Neural cell (in vitro differentiated cells): ENCODE results near the gene ZC3H12C. TPM values are rescaled to one million over a fixed set of nuclear protein-coding genes. Genes with fewer than 3 reads are reported as not detected.
"Not testable (repeated sequence)": the region's sequence is repeated elsewhere in the genome, so short reads cannot be mapped to it uniquely, and the experiment has no call there.

Source experiments
- H2AFZ ChIP-seq: fragments of 200-600, 300-800 bp; sonication (generic), shearing (Covaris generic); 2 replicates; pipeline ENCODE4 v1.6.0; 2014; ENCODE audit warnings: low read depth, mild to moderate bottlenecking, antibody characterized with exemption, low read length, moderate library complexity
- H3F3A ChIP-seq: fragments of 200-600 bp; shearing (Covaris generic); 2 replicates; pipeline ENCODE4 v1.6.1; 2016; ENCODE audit warnings: mild to moderate bottlenecking, moderate library complexity, mixed read lengths, antibody characterized with exemption, low read length; ENCODE audit not compliant: insufficient read depth, poor library complexity, severe bottlenecking
- H3K27ac ChIP-seq: fragments of 200-600, 300-800 bp; sonication (generic), shearing (Covaris generic); 2 replicates; pipeline ENCODE4 v1.5.1; 2014; ENCODE audit warnings: mild to moderate bottlenecking, low read length, moderate library complexity
- H3K27me3 ChIP-seq: fragments of 300-800, 200-600 bp; sonication (generic), shearing (Covaris generic); 2 replicates; pipeline ENCODE4 v1.6.0; 2014; ENCODE audit warnings: mild to moderate bottlenecking, low read depth, low read length, moderate library complexity; ENCODE audit not compliant: insufficient read depth
- H3K36me3 ChIP-seq: fragments of 300-800, 200-600 bp; sonication (generic), shearing (Covaris generic); 2 replicates; pipeline ENCODE4 v1.5.1; 2014; ENCODE audit warnings: mild to moderate bottlenecking, antibody characterized with exemption, low read length, moderate library complexity; ENCODE audit not compliant: insufficient read depth
- H3K4me2 ChIP-seq: fragments of 300-800, 200-600 bp; sonication (generic), shearing (Covaris generic); 2 replicates; pipeline ENCODE4 v1.6.0; 2014; ENCODE audit warnings: mild to moderate bottlenecking, low read length
- H3K4me3 ChIP-seq: fragments of 300-800, 200-600 bp; sonication (generic), shearing (Covaris generic); 2 replicates; pipeline ENCODE4 v1.5.1; 2014; ENCODE audit warnings: mild to moderate bottlenecking, low read length, moderate library complexity
- H3K79me2 ChIP-seq: fragments of 200-600 bp; shearing (Covaris generic); replicated peaks from 2 replicates; pipeline ENCODE4 v1.6.0; 2014; ENCODE audit warnings: mild to moderate bottlenecking, low read length, moderate library complexity; ENCODE audit not compliant: insufficient read depth
- H3K9ac ChIP-seq: fragments of 300-800, 200-600 bp; sonication (generic), shearing (Covaris generic); 2 replicates; pipeline ENCODE4 v1.6.1; 2016; ENCODE audit warnings: mild to moderate bottlenecking, low read length, mixed read lengths
- H3K9me2 ChIP-seq: fragments of 200-600 bp; shearing (Covaris generic); 2 replicates; pipeline ENCODE4 v1.6.1; 2016; ENCODE audit warnings: mild to moderate bottlenecking, low read length, mixed read lengths; ENCODE audit not compliant: insufficient read depth
- H3K9me3 ChIP-seq: fragments of 200-600, 300-800 bp; sonication (generic), shearing (Covaris generic); 2 replicates; pipeline ENCODE4 v1.6.1; 2016; ENCODE audit warnings: mild to moderate bottlenecking, mixed run types, low read length, moderate library complexity, mixed read lengths
- H4K20me1 ChIP-seq: fragments of 200-600 bp; shearing (Covaris generic); 2 replicates; pipeline ENCODE4 v1.6.1; 2016; ENCODE audit warnings: mild to moderate bottlenecking, mixed run types; ENCODE audit not compliant: insufficient read depth
- CTCF ChIP-seq: fragments of 450-650 bp; IDR thresholded peaks from 2 replicates; pipeline ENCODE4 v1.5.1; 2014; ENCODE audit warnings: antibody characterized with exemption, mild to moderate bottlenecking, moderate library complexity; ENCODE audit not compliant: poor library complexity, severe bottlenecking
- EP300 ChIP-seq: fragments of 450-650 bp; conservative IDR thresholded peaks from 2 replicates; pipeline ENCODE4 v1.6.1; 2014; ENCODE audit warnings: antibody characterized with exemption, mild to moderate bottlenecking, moderate library complexity; ENCODE audit not compliant: poor library complexity, severe bottlenecking
- EZH2 ChIP-seq: fragments of 200-600, 300-800 bp; shearing (Covaris generic), sonication (generic); IDR thresholded peaks from 2 replicates; pipeline ENCODE4 v1.6.1; 2014; ENCODE audit warnings: antibody characterized with exemption, low read length, borderline replicate concordance, mild to moderate bottlenecking; ENCODE audit not compliant: insufficient read depth, poor library complexity, severe bottlenecking
- MXI1 ChIP-seq: fragments of 450-650 bp; conservative IDR thresholded peaks from 2 replicates; pipeline ENCODE4 v1.6.1; 2014; ENCODE audit warnings: antibody characterized with exemption, mild to moderate bottlenecking; ENCODE audit not compliant: poor library complexity, severe bottlenecking
- POLR2AphosphoS5 ChIP-seq: IDR thresholded peaks from 2 replicates; pipeline ENCODE4 v1.6.1; 2012
- RAD21 ChIP-seq: fragments of 450-650 bp; conservative IDR thresholded peaks from 2 replicates; pipeline ENCODE4 v1.6.1; 2014; ENCODE audit warnings: antibody characterized with exemption, mild to moderate bottlenecking, moderate library complexity
- REST ChIP-seq: IDR thresholded peaks from 2 replicates; pipeline ENCODE4 v1.6.1; 2012; ENCODE audit warnings: borderline replicate concordance
- SMC3 ChIP-seq: fragments of 450-650 bp; conservative IDR thresholded peaks from 2 replicates; pipeline ENCODE4 v1.6.1; 2014; ENCODE audit warnings: antibody characterized with exemption, mild to moderate bottlenecking, moderate library complexity; ENCODE audit not compliant: poor library complexity
- TAF1 ChIP-seq: IDR thresholded peaks from 2 replicates; pipeline ENCODE4 v1.6.1; 2012; ENCODE audit warnings: low read depth
- polyA plus RNA-seq: library from polyadenylated mRNA; depleted of rRNA; stranded (reverse); fragments of >200 nt; gene quantifications from 2 replicates; pipeline ENCODE4 v1.2.3, GENCODE V29; 2014

The ZC3H12C gene
- polyA plus RNA-seq, 1 donor from 2014 or later: 15.1 TPM

GRCh38 chr11:110187731-110188130 is 94.5 kb downstream of the ZC3H12C start:
- Histone ChIP-seq H3K4me2 (no peak overlapping the region), H3K9me2 (no peaks in the 10 kb centered on the region), H3K36me3 (no peaks in the 10 kb centered on the region), H2AFZ (no peak overlapping the region), H3K9ac (no peak overlapping the region), H3K9me3 (no peaks in the 10 kb centered on the region), H3K79me2 (no peaks in the 10 kb centered on the region), H3K27ac (no peak overlapping the region), H3K27me3 (no peaks in the 10 kb centered on the region), H3K4me3 (no peak overlapping the region), H3F3A (no peaks in the 10 kb centered on the region), H4K20me1 (no peaks in the 10 kb centered on the region)
- no peak for TF ChIP-seq EZH2
- no peak for TF ChIP-seq TAF1
- TF ChIP-seq REST: no peak
- no peak for TF ChIP-seq POLR2AphosphoS5

GRCh38 chr11:110190885-110191284 is 97.7 kb downstream of the ZC3H12C start:
- Histone ChIP-seq H3K27me3 (no peaks in the 10 kb centered on the region), H3K79me2 (no peaks in the 10 kb centered on the region), H4K20me1 (no peaks in the 10 kb centered on the region), H3K9me3 (no peaks in the 10 kb centered on the region), H3F3A (no peaks in the 10 kb centered on the region), H3K4me3 (no peak overlapping the region), H3K9ac (no peak overlapping the region), H2AFZ (no peak overlapping the region), H3K27ac (no peak overlapping the region), H3K9me2 (no peaks in the 10 kb centered on the region), H3K4me2 (no peak overlapping the region), H3K36me3 (no peaks in the 10 kb centered on the region)
- TF ChIP-seq REST (no peak), RAD21 (no peak), EZH2 (no peak), POLR2AphosphoS5 (no peak), CTCF (no peak), MXI1 (no peak), SMC3 (no peak), EP300 (no peak), TAF1 (no peak)

GRCh38 chr11:110192604-110193282 is 99.6 kb downstream of the ZC3H12C start:
- H3K4me2 ChIP-seq, H4K20me1 ChIP-seq, H3K27ac ChIP-seq, H3K79me2 ChIP-seq, H3K4me3 ChIP-seq, H3K9me2 ChIP-seq, H3K9me3 ChIP-seq, H3K36me3 ChIP-seq, H2AFZ ChIP-seq, H3F3A ChIP-seq, H3K27me3 ChIP-seq, H3K9ac ChIP-seq: not testable (repeated sequence)

- not testable (repeated sequence) for H3K4me3 ChIP-seq, H3K27ac ChIP-seq, H4K20me1 ChIP-seq, H3K9ac ChIP-seq, H3K4me2 ChIP-seq, H3K9me3 ChIP-seq, H2AFZ ChIP-seq, H3K9me2 ChIP-seq, H3K36me3 ChIP-seq, H3K79me2 ChIP-seq, H3F3A ChIP-seq, H3K27me3 ChIP-seq
Observed at GRCh38 chr11:110194211-110194766, 101.1 kb downstream of the ZC3H12C start.
